Measurements from ENCODE around the gene PTPN23. TPM values are rescaled to one million over a fixed set of nuclear protein-coding genes. Genes with fewer than 3 reads are reported as not detected.
A peak's percentile ranks its signal among the peaks of the same experiment; 100 is the strongest.

PTPN23 gene
- total and polyA plus RNA-seq, 9 of the 15 experiments (the other 6 are each of a cell fraction or from before 2014, with no cell fraction given): 0.41 to 58.7 (median 7.2) TPM

GRCh38 chr3:47347217-47347801 is 33.5 kb upstream of the PTPN23 start (continued):
- TF ChIP-seq ELK1 (CRISPR knock-in tag; IDR thresholded peaks at IDR 0.05) (no peak), ZSCAN32 (CRISPR knock-in tag; IDR thresholded peaks at IDR 0.05) (no peak), MCM7 (IDR thresholded peaks at IDR 0.05) (no peak), U2AF1 (optimal IDR thresholded peaks at IDR 0.05; ENCODE audit: low read depth, low read length) (no peak), ZNF280B (CRISPR knock-in tag; IDR thresholded peaks at IDR 0.05) (no peak), TEAD2 (tag; IDR thresholded peaks at IDR 0.05) (no peak), ZBTB12 (CRISPR knock-in tag; IDR thresholded peaks at IDR 0.05) (no peak), DNMT1 (IDR thresholded peaks at IDR 0.05) (no peak), ZNF764 (CRISPR knock-in tag; IDR thresholded peaks at IDR 0.05; ENCODE audit: low read depth) (no peak), GATA2 (CRISPR knock-in tag; IDR thresholded peaks at IDR 0.05) (peak; percentile 75), HIVEP1 (CRISPR knock-in tag; IDR thresholded peaks at IDR 0.05) (no peak), POU5F1 (IDR thresholded peaks at IDR 0.05; ENCODE audit: borderline replicate concordance, low read depth, low read length, partially characterized antibody) (no peak), HDAC1 (IDR thresholded peaks at IDR 0.05) (peak in 1 of 2 experiments; percentile 46; a peak in 2 of 4 replicates), ZNF274 (IDR thresholded peaks at IDR 0.05; ENCODE audit: borderline replicate concordance, low read depth, low read length) (no peak), NEUROD1 (IDR thresholded peaks at IDR 0.05; ENCODE audit: borderline replicate concordance, low read depth, low read length, partially characterized antibody) (peak; percentile 12), HDGF (IDR thresholded peaks at IDR 0.05) (no peak), FOXO4 (CRISPR knock-in tag; IDR thresholded peaks at IDR 0.05) (no peak), ILF3 (IDR thresholded peaks at IDR 0.05; ENCODE audit: borderline replicate concordance) (no peak), ZNF445 (CRISPR knock-in tag; IDR thresholded peaks at IDR 0.05; ENCODE audit: low read depth) (no peak)
- TF ChIP-seq, protein P1, sequence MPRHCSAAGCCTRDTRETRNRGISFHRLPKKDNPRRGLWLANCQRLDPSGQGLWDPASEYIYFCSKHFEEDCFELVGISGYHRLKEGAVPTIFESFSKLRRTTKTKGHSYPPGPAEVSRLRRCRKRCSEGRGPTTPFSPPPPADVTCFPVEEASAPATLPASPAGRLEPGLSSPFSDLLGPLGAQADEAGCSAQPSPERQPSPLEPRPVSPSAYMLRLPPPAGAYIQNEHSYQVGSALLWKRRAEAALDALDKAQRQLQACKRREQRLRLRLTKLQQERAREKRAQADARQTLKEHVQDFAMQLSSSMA (CRISPR knock-in tag; IDR thresholded peaks at IDR 0.05): no peak
- TF ChIP-seq, protein P2, sequence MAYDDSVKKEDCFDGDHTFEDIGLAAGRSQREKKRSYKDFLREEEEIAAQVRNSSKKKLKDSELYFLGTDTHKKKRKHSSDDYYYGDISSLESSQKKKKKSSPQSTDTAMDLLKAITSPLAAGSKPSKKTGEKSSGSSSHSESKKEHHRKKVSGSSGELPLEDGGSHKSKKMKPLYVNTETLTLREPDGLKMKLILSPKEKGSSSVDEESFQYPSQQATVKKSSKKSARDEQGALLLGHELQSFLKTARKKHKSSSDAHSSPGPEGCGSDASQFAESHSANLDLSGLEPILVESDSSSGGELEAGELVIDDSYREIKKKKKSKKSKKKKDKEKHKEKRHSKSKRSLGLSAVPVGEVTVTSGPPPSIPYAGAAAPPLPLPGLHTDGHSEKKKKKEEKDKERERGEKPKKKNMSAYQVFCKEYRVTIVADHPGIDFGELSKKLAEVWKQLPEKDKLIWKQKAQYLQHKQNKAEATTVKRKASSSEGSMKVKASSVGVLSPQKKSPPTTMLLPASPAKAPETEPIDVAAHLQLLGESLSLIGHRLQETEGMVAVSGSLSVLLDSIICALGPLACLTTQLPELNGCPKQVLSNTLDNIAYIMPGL (CRISPR knock-in tag; IDR thresholded peaks at IDR 0.05): no peak
